Measurements from ENCODE around the gene MAVS. TPM values are rescaled to one million over a fixed set of nuclear protein-coding genes. Genes with fewer than 3 reads are reported as not detected.
A peak's percentile ranks its signal among the peaks of the same experiment; 100 is the strongest.

Gene MAVS
- total RNA-seq, 2 donors from 2014 or later: 27.5 to 29.7 TPM

GRCh38 chr20:3885715-3886114 lies 39.1 kb downstream of the MAVS start:
- no peak overlapping the region for H3K27ac ChIP-seq

DNA sequence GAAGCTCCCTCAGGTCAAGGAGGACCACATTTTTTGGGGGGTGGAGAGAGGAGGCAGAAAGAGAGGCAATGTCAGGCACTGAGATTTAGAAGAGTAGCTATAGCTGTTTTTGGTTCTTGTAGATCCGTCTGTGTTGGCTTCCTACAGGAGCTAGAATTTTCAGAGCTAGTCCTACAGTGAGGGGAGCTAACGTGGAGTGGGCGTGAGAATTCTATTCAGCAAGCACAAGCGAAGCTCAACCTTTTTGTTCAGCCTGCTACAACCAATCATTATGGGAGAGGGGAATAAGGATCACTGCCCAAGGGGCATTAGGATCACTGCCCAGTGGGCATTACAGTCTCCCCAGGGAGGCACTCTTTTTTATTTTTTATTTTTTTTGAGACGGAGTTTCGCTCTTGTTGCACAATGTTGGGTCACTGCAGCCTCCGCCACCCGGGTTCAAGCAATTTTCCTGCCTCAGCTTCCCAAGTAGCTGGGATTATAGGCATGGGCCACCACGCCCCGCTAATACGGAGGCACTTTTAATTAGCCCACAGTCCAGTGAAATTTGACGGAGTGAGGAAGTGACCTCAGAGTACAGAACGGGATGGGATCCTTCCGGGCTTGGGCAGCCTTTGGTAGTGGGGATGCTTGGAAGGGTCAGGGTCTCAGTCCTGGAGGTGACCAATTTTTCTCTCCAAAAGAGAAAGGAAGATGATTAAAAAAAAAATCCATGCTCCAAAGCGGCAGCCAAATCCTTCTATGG lies 41.4 kb downstream of the MAVS start:
- Histone ChIP-seq H3K36me3 (no peaks in the 10 kb centered on the region), H3K27me3 (no peaks in the 10 kb centered on the region), H3K9me3 (no peaks in the 10 kb centered on the region), H3K27ac (peak overlapping the region; percentile 95 to 99), H3K4me1 (peaks cover 0 to 37% of the 10 kb centered on the region in 2 donors), H3K4me3 (peak overlapping the region; percentile 93 to 98)
- peak; percentile 66 for DNase-seq (ENCODE audit: low spot score)
- TF ChIP-seq, protein P1, sequence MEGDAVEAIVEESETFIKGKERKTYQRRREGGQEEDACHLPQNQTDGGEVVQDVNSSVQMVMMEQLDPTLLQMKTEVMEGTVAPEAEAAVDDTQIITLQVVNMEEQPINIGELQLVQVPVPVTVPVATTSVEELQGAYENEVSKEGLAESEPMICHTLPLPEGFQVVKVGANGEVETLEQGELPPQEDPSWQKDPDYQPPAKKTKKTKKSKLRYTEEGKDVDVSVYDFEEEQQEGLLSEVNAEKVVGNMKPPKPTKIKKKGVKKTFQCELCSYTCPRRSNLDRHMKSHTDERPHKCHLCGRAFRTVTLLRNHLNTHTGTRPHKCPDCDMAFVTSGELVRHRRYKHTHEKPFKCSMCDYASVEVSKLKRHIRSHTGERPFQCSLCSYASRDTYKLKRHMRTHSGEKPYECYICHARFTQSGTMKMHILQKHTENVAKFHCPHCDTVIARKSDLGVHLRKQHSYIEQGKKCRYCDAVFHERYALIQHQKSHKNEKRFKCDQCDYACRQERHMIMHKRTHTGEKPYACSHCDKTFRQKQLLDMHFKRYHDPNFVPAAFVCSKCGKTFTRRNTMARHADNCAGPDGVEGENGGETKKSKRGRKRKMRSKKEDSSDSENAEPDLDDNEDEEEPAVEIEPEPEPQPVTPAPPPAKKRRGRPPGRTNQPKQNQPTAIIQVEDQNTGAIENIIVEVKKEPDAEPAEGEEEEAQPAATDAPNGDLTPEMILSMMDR (IDR thresholded peaks at IDR 0.05): no peak

More at GRCh38 chr20:3885715-3886114, 39.1 kb downstream of the MAVS start:
- Histone ChIP-seq H3K4me3 (no peak overlapping the region), H3K4me1 (peaks cover 0 to 14% of the 10 kb centered on the region in 2 donors), H3K9me3 (no peaks in the 10 kb centered on the region), H3K36me3 (no peaks in the 10 kb centered on the region), H3K27me3 (no peaks in the 10 kb centered on the region)
- DNase-seq (ENCODE audit: low spot score): no peak
- TF ChIP-seq, protein P1 (IDR thresholded peaks at IDR 0.05): no peak

- Histone ChIP-seq H3K36me3 (no peaks in the 10 kb centered on the region), H3K27me3 (no peaks in the 10 kb centered on the region), H3K4me1 (peaks cover 0 to 45% of the 10 kb centered on the region in 2 donors), H3K4me3 (peak within 1 kb of the TSS; percentile 93 to 98), H3K27ac (peak within 1 kb of the TSS; percentile 95 to 99), H3K9me3 (no peaks in the 10 kb centered on the region)
- TF ChIP-seq, protein P1 (IDR thresholded peaks at IDR 0.05): peak in 1 of 2 donors; percentile 62
- DNase-seq (ENCODE audit: low spot score): peak; percentile 99
Measured at GRCh38 chr20:3888622-3889488, 42.2 kb downstream of the MAVS start, which contains the start of gene PANK2. Gene PANK2, plus strand, starts transcription at chr20:3889387.

DNA sequence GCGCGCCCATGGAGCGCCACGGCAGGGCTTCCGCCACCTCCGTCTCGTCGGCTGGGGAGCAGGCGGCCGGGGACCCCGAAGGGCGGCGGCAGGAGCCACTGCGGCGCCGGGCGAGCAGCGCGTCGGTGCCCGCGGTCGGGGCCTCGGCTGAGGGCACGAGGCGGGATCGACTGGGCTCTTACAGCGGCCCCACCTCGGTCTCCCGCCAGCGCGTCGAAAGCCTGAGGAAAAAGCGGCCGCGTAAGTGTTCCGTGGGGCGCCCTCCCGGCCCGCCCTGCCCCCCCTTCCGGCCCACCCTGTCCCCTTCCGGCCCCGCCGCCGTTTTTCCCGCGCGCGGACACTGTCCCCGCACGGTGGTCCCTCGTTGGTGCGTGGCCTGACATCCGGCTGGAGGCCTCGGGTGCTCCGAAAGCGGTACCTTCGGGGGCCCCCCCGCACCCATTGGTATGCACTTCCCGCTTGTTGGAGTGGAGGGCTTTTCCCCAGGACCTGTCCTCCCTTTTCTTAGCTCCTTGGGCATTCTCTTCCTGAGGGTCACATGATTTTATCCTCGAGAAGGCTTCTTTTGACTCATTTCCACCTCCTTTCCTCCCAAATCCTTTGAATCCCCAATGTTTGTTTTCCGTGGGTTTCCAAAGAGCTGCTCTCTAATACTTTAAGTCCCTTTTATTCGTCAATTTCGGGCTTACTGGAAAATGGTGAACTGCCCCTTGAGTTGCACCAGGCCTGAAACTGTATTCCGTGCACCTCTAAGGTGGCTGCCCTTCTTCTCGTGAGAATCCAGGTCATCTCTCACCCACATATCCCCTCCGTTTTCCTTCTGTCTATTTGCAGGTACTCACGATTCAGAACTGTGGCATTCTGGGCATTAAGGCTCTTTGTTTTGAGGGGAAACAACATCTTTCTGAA lies 43.1 kb downstream of the MAVS start:
- no peaks in the 10 kb centered on the region for H3K27me3 ChIP-seq
- H3K9me3 ChIP-seq: no peaks in the 10 kb centered on the region
- TF ChIP-seq, protein P1 (IDR thresholded peaks at IDR 0.05): no peak
- no peak for DNase-seq (ENCODE audit: low spot score)
- H3K36me3 ChIP-seq: no peaks in the 10 kb centered on the region
- peak overlapping the region; percentile 93 to 98 for H3K4me3 ChIP-seq
- peak overlapping the region; percentile 95 to 99 for H3K27ac ChIP-seq
- peaks cover 0 to 53% of the 10 kb centered on the region in 2 donors for H3K4me1 ChIP-seq

- peak overlapping the region; percentile 93 to 98 for H3K4me3 ChIP-seq
- TF ChIP-seq, protein P1 (IDR thresholded peaks at IDR 0.05): no peak
Measured at GRCh38 chr20:3890398-3890751, 43.7 kb downstream of the MAVS start.

More at GRCh38 chr20:3890398-3890751, 43.7 kb downstream of the MAVS start:
- no peak for DNase-seq (ENCODE audit: low spot score)
- Histone ChIP-seq H3K4me1 (peaks cover 0 to 57% of the 10 kb centered on the region in 2 donors), H3K9me3 (no peaks in the 10 kb centered on the region), H3K27me3 (no peaks in the 10 kb centered on the region), H3K36me3 (no peaks in the 10 kb centered on the region), H3K27ac (peak overlapping the region; percentile 95 to 99)

Measured in right atrium auricular region (tissue), 2 donors.